IPS-18a (cell line): ENCODE measurements around the gene TBC1D2.

Experiments
- H3K27ac ChIP-seq: one replicate; pipeline ENCODE4 v1.5.1; 2013; ENCODE audit warnings: low read length
- H3K27me3 ChIP-seq: one replicate; pipeline ENCODE4 v1.6.1; 2013; ENCODE audit warnings: mild to moderate bottlenecking, low read length; ENCODE audit not compliant: control insufficient read depth, insufficient read depth
- H3K36me3 ChIP-seq: one replicate; pipeline ENCODE4 v1.6.1; 2013; ENCODE audit warnings: low read depth, low read length; ENCODE audit not compliant: control insufficient read depth
- H3K4me1 ChIP-seq: one replicate; pipeline ENCODE4 v1.6.1; 2013; ENCODE audit warnings: low read depth, low read length; ENCODE audit not compliant: control insufficient read depth
- H3K4me3 ChIP-seq: one replicate; pipeline ENCODE4 v1.5.1; 2013; ENCODE audit warnings: low read length
- H3K9ac ChIP-seq: one replicate; pipeline ENCODE4 v1.6.1; 2013; ENCODE audit warnings: mild to moderate bottlenecking, low read length, moderate library complexity
- H3K9me3 ChIP-seq: one replicate; pipeline ENCODE4 v1.6.1; 2013; ENCODE audit warnings: low read depth, low read length; ENCODE audit not compliant: control insufficient read depth

The TBC1D2 gene

GRCh38 chr9:98157372-98157771 lies 98.1 kb downstream of the TBC1D2 start:
- H3K27me3 ChIP-seq: no peaks in the 10 kb centered on the region
- H3K36me3 ChIP-seq: no peaks in the 10 kb centered on the region
- H3K27ac ChIP-seq: no peak overlapping the region
- H3K9ac ChIP-seq: no peak overlapping the region
- no peaks in the 10 kb centered on the region for H3K4me1 ChIP-seq
- H3K9me3 ChIP-seq: no peaks in the 10 kb centered on the region
- no peak overlapping the region for H3K4me3 ChIP-seq

GRCh38 chr9:98154678-98155077 lies 100.8 kb downstream of the TBC1D2 start:
- Histone ChIP-seq H3K36me3 (no peaks in the 10 kb centered on the region), H3K4me1 (no peaks in the 10 kb centered on the region), H3K27ac (no peak overlapping the region), H3K4me3 (no peak overlapping the region), H3K9me3 (no peaks in the 10 kb centered on the region), H3K9ac (no peak overlapping the region), H3K27me3 (no peaks in the 10 kb centered on the region)

GRCh38 chr9:98152526-98152925 lies 102.9 kb downstream of the TBC1D2 start:
- H3K4me3 ChIP-seq: no peak overlapping the region
- no peak overlapping the region for H3K9ac ChIP-seq
- no peaks in the 10 kb centered on the region for H3K36me3 ChIP-seq
- no peaks in the 10 kb centered on the region for H3K27me3 ChIP-seq
- no peaks in the 10 kb centered on the region for H3K9me3 ChIP-seq
- no peaks in the 10 kb centered on the region for H3K4me1 ChIP-seq
- H3K27ac ChIP-seq: no peak overlapping the region

GRCh38 chr9:98150721-98151120 lies 104.7 kb downstream of the TBC1D2 start:
- Histone ChIP-seq H3K36me3 (no peaks in the 10 kb centered on the region), H3K9ac (no peak overlapping the region), H3K9me3 (no peaks in the 10 kb centered on the region), H3K4me1 (no peaks in the 10 kb centered on the region), H3K4me3 (no peak overlapping the region), H3K27ac (no peak overlapping the region), H3K27me3 (no peaks in the 10 kb centered on the region)

GRCh38 chr9:98150164-98150563 lies 105.3 kb downstream of the TBC1D2 start:
- H3K36me3 ChIP-seq: no peaks in the 10 kb centered on the region
- H3K27me3 ChIP-seq: no peaks in the 10 kb centered on the region
- H3K9me3 ChIP-seq: no peaks in the 10 kb centered on the region
- no peak overlapping the region for H3K9ac ChIP-seq
- no peaks in the 10 kb centered on the region for H3K4me1 ChIP-seq
- no peak overlapping the region for H3K4me3 ChIP-seq
- no peak overlapping the region for H3K27ac ChIP-seq

GRCh38 chr9:98149422-98149821 lies 106.0 kb downstream of the TBC1D2 start:
- Histone ChIP-seq H3K27ac (no peak overlapping the region), H3K27me3 (no peaks in the 10 kb centered on the region), H3K36me3 (no peaks in the 10 kb centered on the region), H3K4me1 (no peaks in the 10 kb centered on the region), H3K4me3 (no peak overlapping the region), H3K9me3 (no peaks in the 10 kb centered on the region), H3K9ac (no peak overlapping the region)
